ENCODE data around the gene ADCY3. TPM values are rescaled to one million over a fixed set of nuclear protein-coding genes. Genes with fewer than 3 reads are reported as not detected.

Gene ADCY3
- total RNA-seq = 10 to 100 TPM; 68.7 to 83.7 (median 71.2) TPM

DNA sequence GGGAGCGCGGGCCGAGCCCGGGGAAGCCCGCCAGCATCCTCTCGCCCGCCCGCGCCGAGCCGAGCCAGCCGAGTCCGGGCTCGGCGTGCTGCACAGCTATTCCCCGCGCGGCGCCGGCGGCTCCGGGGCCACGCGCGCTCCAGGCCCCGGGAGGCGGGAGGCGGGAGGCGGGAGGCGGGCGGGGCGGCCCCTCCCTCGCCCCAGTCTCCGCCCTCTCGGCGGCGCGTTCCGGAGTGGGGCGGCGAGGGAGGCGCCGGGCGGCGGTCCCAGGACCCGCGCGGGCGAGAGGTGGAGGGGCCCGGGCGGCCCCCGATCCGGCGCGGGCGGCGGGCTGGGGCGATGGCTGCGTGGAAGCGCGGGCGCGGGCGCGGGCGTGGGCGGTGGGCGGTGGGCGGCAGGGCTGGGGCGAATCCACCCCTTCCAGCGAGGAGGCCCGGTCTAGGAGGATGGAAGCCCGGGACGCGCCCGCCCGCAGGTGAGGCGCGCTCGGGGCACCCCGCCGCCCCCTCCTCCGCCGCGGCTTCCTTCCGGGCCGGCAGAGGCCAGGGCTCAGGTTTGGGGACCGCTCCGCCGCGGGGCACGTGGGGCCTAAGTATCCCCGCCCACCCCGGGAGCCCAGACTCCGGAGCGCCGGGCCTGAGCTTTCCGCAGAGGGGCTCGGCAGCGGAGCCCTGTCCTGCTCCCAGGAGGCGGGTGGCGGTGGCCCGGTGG, at the start of gene ADCY3:
TSS of gene ADCY3 (minus strand) at position 140 of the 711 bp plus-strand sequence. CDS start 1,250 bp downstream, outside the sequence.
- peak; percentile 45 for DNase-seq
- Mint-ChIP-seq H3K27me3 (ENCODE audit: low read depth) (no peaks in the 10 kb centered on the region), H3K9me3 (no peaks in the 10 kb centered on the region), H3K36me3 (ENCODE audit: insufficient read depth) (no peaks in the 10 kb centered on the region), H3K4me3 (peak within 1 kb of the TSS; percentile 92), H3K4me1 (ENCODE audit: low read depth) (peaks cover 32% of the 10 kb centered on the region)
- peak; percentile 64 to 66 for ATAC-seq

GRCh38 chr2:24969784-24970183, 49.7 kb upstream of the ADCY3 start:
- no peaks in the 10 kb centered on the region for H3K27me3 Mint-ChIP-seq (ENCODE audit: low read depth)
- no peak overlapping the region for H3K4me3 Mint-ChIP-seq
- H3K4me1 Mint-ChIP-seq (ENCODE audit: low read depth) = peaks cover 19% of the 10 kb centered on the region
- DNase-seq = no peak
- H3K36me3 Mint-ChIP-seq (ENCODE audit: insufficient read depth) = peaks cover 16% of the 10 kb centered on the region
- no peaks in the 10 kb centered on the region for H3K9me3 Mint-ChIP-seq
- ATAC-seq = no peak

GRCh38 chr2:24961903-24962302, 41.9 kb upstream of the ADCY3 start:
- peaks cover 74% of the 10 kb centered on the region for H3K36me3 Mint-ChIP-seq (ENCODE audit: insufficient read depth)

GRCh38 chr2:24959761-24960160, 39.7 kb upstream of the ADCY3 start:
- no peak for DNase-seq
- Mint-ChIP-seq H3K9me3 (peaks cover 14% of the 10 kb centered on the region), H3K4me3 (no peak overlapping the region), H3K36me3 (ENCODE audit: insufficient read depth) (peaks cover 82% of the 10 kb centered on the region), H3K4me1 (ENCODE audit: low read depth) (peaks cover 7% of the 10 kb centered on the region), H3K27me3 (ENCODE audit: low read depth) (no peaks in the 10 kb centered on the region)
- no peak for ATAC-seq

More at GRCh38 chr2:24961903-24962302, 41.9 kb upstream of the ADCY3 start:
- Mint-ChIP-seq H3K27me3 (ENCODE audit: low read depth) (no peaks in the 10 kb centered on the region), H3K4me3 (no peak overlapping the region), H3K4me1 (ENCODE audit: low read depth) (peaks cover 7% of the 10 kb centered on the region), H3K9me3 (peaks cover under 1% of the 10 kb centered on the region)
- ATAC-seq = no peak
- DNase-seq = no peak

GRCh38 chr2:24958411-24958935, 38.4 kb upstream of the ADCY3 start:
- Mint-ChIP-seq H3K4me3 (no peak overlapping the region), H3K4me1 (ENCODE audit: low read depth) (peaks cover 7% of the 10 kb centered on the region), H3K27me3 (ENCODE audit: low read depth) (no peaks in the 10 kb centered on the region), H3K36me3 (ENCODE audit: insufficient read depth) (peaks cover 88% of the 10 kb centered on the region), H3K9me3 (peaks cover 14% of the 10 kb centered on the region)
- ATAC-seq = no peak
- no peak for DNase-seq

- no peak for DNase-seq
- no peaks in the 10 kb centered on the region for H3K27me3 Mint-ChIP-seq (ENCODE audit: low read depth)
- H3K9me3 Mint-ChIP-seq = peaks cover 14% of the 10 kb centered on the region
- H3K4me3 Mint-ChIP-seq = no peak overlapping the region
- ATAC-seq = no peak
- peaks cover 83% of the 10 kb centered on the region for H3K36me3 Mint-ChIP-seq (ENCODE audit: insufficient read depth)
- H3K4me1 Mint-ChIP-seq (ENCODE audit: low read depth) = peaks cover 7% of the 10 kb centered on the region
These were observed 37.9 kb upstream of the ADCY3 start for GRCh38 chr2:24957976-24958375.

DNA sequence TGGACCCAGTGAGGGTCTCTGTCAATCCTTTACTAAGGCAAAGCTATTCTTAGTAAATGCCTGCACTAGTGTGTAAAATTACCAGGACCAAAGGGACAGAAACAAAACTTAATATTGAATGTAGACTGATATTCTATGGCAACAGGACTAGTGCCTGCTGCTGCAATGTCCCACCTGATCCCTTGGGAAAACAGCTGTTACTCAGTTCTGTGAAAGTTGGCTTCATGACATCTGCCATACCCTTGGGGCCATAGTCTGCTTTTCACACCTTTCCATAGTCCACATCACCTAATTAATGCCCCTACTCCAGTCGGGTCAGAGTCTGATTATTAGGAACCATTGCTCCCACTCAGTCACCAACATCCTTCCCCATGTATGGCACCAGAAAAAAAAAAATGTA, 37.2 kb upstream of the ADCY3 start:
- Mint-ChIP-seq H3K4me3 (no peak overlapping the region), H3K9me3 (peaks cover 14% of the 10 kb centered on the region), H3K27me3 (ENCODE audit: low read depth) (no peaks in the 10 kb centered on the region), H3K4me1 (ENCODE audit: low read depth) (peaks cover 7% of the 10 kb centered on the region), H3K36me3 (ENCODE audit: insufficient read depth) (peaks cover 79% of the 10 kb centered on the region)
- DNase-seq (no peak), ATAC-seq (no peak)

GRCh38 chr2:24955921-24956320, 35.9 kb upstream of the ADCY3 start:
- no peaks in the 10 kb centered on the region for H3K27me3 Mint-ChIP-seq (ENCODE audit: low read depth)
- H3K4me3 Mint-ChIP-seq = no peak overlapping the region
- ATAC-seq (no peak), DNase-seq (no peak)
- H3K4me1 Mint-ChIP-seq (ENCODE audit: low read depth) = peaks cover 3% of the 10 kb centered on the region
- H3K9me3 Mint-ChIP-seq = peaks cover 14% of the 10 kb centered on the region
- H3K36me3 Mint-ChIP-seq (ENCODE audit: insufficient read depth) = peaks cover 77% of the 10 kb centered on the region

- Mint-ChIP-seq H3K4me1 (ENCODE audit: low read depth) (peaks cover 3% of the 10 kb centered on the region), H3K36me3 (ENCODE audit: insufficient read depth) (peaks cover 72% of the 10 kb centered on the region), H3K4me3 (no peak overlapping the region), H3K9me3 (peaks cover 14% of the 10 kb centered on the region), H3K27me3 (ENCODE audit: low read depth) (no peaks in the 10 kb centered on the region)
- ATAC-seq (no peak), DNase-seq (no peak)
These were observed 35.2 kb upstream of the ADCY3 start for GRCh38 chr2:24955232-24955631.

- no peaks in the 10 kb centered on the region for H3K27me3 Mint-ChIP-seq (ENCODE audit: low read depth)
- no peak overlapping the region for H3K4me3 Mint-ChIP-seq
- no peaks in the 10 kb centered on the region for H3K4me1 Mint-ChIP-seq (ENCODE audit: low read depth)
- peaks cover 46% of the 10 kb centered on the region for H3K36me3 Mint-ChIP-seq (ENCODE audit: insufficient read depth)
- ATAC-seq (no peak), DNase-seq (no peak)
- H3K9me3 Mint-ChIP-seq = peaks cover 3% of the 10 kb centered on the region
These were observed 30.1 kb upstream of the ADCY3 start for GRCh38 chr2:24950102-24950501.

GRCh38 chr2:24948506-24948905, 28.5 kb upstream of the ADCY3 start:
- H3K27me3 Mint-ChIP-seq (ENCODE audit: low read depth) = no peaks in the 10 kb centered on the region
- ATAC-seq (no peak), DNase-seq (no peak)
- H3K36me3 Mint-ChIP-seq (ENCODE audit: insufficient read depth) = peaks cover 33% of the 10 kb centered on the region
- H3K4me3 Mint-ChIP-seq = no peak overlapping the region
- H3K9me3 Mint-ChIP-seq = no peaks in the 10 kb centered on the region
- H3K4me1 Mint-ChIP-seq (ENCODE audit: low read depth) = no peaks in the 10 kb centered on the region

- DNase-seq = no peak
- no peaks in the 10 kb centered on the region for H3K4me1 Mint-ChIP-seq (ENCODE audit: low read depth)
- H3K27me3 Mint-ChIP-seq (ENCODE audit: low read depth) = no peaks in the 10 kb centered on the region
- no peak for ATAC-seq
- H3K36me3 Mint-ChIP-seq (ENCODE audit: insufficient read depth) = peaks cover 35% of the 10 kb centered on the region
- no peak overlapping the region for H3K4me3 Mint-ChIP-seq
- H3K9me3 Mint-ChIP-seq = no peaks in the 10 kb centered on the region
These were observed 27.6 kb upstream of the ADCY3 start for GRCh38 chr2:24947561-24948157.

- Mint-ChIP-seq H3K4me3 (no peak overlapping the region), H3K4me1 (ENCODE audit: low read depth) (no peaks in the 10 kb centered on the region), H3K9me3 (no peaks in the 10 kb centered on the region), H3K27me3 (ENCODE audit: low read depth) (no peaks in the 10 kb centered on the region), H3K36me3 (ENCODE audit: insufficient read depth) (peaks cover 27% of the 10 kb centered on the region)
- DNase-seq = no peak
- no peak for ATAC-seq
These were observed 25.9 kb upstream of the ADCY3 start for GRCh38 chr2:24945907-24946306.

GRCh38 chr2:24943427-24944053, 23.5 kb upstream of the ADCY3 start:
- Mint-ChIP-seq H3K4me3 (no peak overlapping the region), H3K9me3 (no peaks in the 10 kb centered on the region), H3K36me3 (ENCODE audit: insufficient read depth) (peaks cover 22% of the 10 kb centered on the region), H3K27me3 (ENCODE audit: low read depth) (no peaks in the 10 kb centered on the region), H3K4me1 (ENCODE audit: low read depth) (no peaks in the 10 kb centered on the region)
- ATAC-seq = no peak
- no peak for DNase-seq

Measured in activated T-cell treated with anti-CD3 and anti-CD28 coated beads, Interleukin-2, amount 50 U/mL, for 4 hours (primary cell).